ENCODE measurements around the gene JHY.

DNA sequence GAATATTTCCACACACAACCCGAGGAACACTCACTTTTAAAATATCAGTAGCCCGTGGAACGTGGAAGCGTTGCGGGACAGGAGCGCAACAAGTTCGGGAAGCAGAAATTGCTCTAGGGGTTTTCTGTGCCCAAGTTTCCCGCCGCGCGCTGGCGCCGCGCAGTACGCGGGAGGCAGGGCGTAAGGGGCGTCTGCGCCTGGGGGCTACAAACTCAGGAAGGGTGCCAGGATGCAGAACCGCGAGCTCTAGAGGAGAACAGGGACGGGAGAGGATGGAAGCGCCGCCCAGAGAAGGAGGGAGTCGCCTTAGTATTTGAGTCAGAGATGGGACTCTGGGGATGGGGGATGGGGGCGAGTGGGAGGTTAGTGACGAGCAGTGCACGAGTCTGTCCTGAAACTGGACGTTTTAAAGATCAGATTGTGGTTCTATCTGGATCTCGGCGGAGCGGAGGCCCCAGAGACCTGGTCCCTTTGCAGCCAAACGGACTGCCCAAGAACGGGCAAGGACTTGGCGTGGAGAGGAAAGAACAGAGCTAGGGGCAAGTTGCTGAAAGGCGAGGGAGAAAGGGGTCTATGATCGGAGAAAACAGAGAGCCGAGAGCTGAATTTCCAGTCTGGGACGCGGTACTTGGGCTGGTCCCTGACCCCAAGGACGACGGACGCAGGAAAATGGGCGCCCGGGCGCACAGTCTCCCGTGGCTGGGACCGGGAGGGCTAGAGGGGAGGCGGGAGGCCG, 94.3 kb downstream of the JHY start:
- TF ChIP-seq, protein P1, sequence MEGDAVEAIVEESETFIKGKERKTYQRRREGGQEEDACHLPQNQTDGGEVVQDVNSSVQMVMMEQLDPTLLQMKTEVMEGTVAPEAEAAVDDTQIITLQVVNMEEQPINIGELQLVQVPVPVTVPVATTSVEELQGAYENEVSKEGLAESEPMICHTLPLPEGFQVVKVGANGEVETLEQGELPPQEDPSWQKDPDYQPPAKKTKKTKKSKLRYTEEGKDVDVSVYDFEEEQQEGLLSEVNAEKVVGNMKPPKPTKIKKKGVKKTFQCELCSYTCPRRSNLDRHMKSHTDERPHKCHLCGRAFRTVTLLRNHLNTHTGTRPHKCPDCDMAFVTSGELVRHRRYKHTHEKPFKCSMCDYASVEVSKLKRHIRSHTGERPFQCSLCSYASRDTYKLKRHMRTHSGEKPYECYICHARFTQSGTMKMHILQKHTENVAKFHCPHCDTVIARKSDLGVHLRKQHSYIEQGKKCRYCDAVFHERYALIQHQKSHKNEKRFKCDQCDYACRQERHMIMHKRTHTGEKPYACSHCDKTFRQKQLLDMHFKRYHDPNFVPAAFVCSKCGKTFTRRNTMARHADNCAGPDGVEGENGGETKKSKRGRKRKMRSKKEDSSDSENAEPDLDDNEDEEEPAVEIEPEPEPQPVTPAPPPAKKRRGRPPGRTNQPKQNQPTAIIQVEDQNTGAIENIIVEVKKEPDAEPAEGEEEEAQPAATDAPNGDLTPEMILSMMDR (IDR thresholded peaks at IDR 0.05), result no peak
- no peak for TF ChIP-seq EP300 (IDR thresholded peaks at IDR 0.05)
